Naive thymus-derived CD4-positive, alpha-beta T cell (primary cell): ENCODE measurements around the gene POC1A. TPM values are rescaled to one million over a fixed set of nuclear protein-coding genes. Genes with fewer than 3 reads are reported as not detected.

Experiments used
- ATAC-seq: fragments of 150-1000 bp; cut with Tn5 transposase; 2 replicates; pipeline ENCODE4 v1.10.0; 2021; ENCODE audit warnings: mild to moderate bottlenecking, moderate library complexity
- CTCF ChIA-PET: fragments of 350-600 bp; sonication (Branson Sonifier 250); formaldehyde crosslinking; loops from one replicate; lab custom pipeline; 2021; ENCODE audit warnings: antibody characterized with exemption; lab: Charles Lee
- POLR2A ChIA-PET: fragments of 350-600 bp; sonication (Branson Sonifier 250); formaldehyde crosslinking; loops from one replicate; lab custom pipeline; 2021; ENCODE audit warnings: antibody characterized with exemption, inconsistent platforms; lab: Charles Lee
- DNase-seq, 9 donors: peaks; one replicate each; pipeline versions ENCODE4 v3.0.0 to v3.0.0-alpha.2; 2020 to 2022; ENCODE audit warnings: mixed read lengths in 1 of 9
- H3K27ac ChIP-seq: one replicate; pipeline ENCODE4 v1.7.0; 2013; ENCODE audit warnings: mild to moderate bottlenecking, low read depth, low read length, moderate library complexity
- H3K27me3 ChIP-seq, 2 donors: one replicate each; pipeline ENCODE4 v1.7.0; 2013; ENCODE audit warnings: low read length in 2 of 2, mild to moderate bottlenecking in 2 of 2, moderate library complexity in 2 of 2; ENCODE audit not compliant: control insufficient read depth in 2 of 2, insufficient read depth in 2 of 2
- H3K36me3 ChIP-seq, 3 experiments: 1 replicate in 2 of 3; 2 replicates in 1 of 3; pipeline ENCODE4 v1.7.0; 2013; ENCODE audit warnings: low read length in 3 of 3, mild to moderate bottlenecking in 3 of 3, moderate library complexity in 1 of 3; ENCODE audit not compliant: insufficient read depth in 3 of 3, control insufficient read depth in 2 of 3
- H3K4me1 ChIP-seq, 2 donors: one replicate each; pipeline ENCODE4 v1.7.0; 2013; ENCODE audit warnings: low read length in 2 of 2, mild to moderate bottlenecking in 2 of 2, moderate library complexity in 1 of 2; ENCODE audit not compliant: control insufficient read depth in 2 of 2, insufficient read depth in 2 of 2
- H3K4me3 ChIP-seq: 2 replicates; pipeline ENCODE4 v1.7.0; 2013; ENCODE audit warnings: mild to moderate bottlenecking, low read length
- H3K9me3 ChIP-seq, 3 experiments: 1 replicate in 2 of 3; 2 replicates in 1 of 3; pipeline ENCODE4 v1.7.0; 2013; ENCODE audit warnings: low read length in 3 of 3; ENCODE audit not compliant: control insufficient read depth in 2 of 3
- H3K27ac Mint-ChIP-seq, 9 donors: one replicate each; pipeline ENCODE4 v1.8.0; 2020 to 2022; ENCODE audit warnings: mixed read lengths in 9 of 9, mild to moderate bottlenecking in 8 of 9, moderate library complexity in 5 of 9, inconsistent platforms in 2 of 9
- H3K27me3 Mint-ChIP-seq, 5 donors: one replicate each; pipeline ENCODE4 v1.8.0; 2021 to 2022; ENCODE audit warnings: mixed read lengths in 5 of 5, mild to moderate bottlenecking in 1 of 5
- H3K36me3 Mint-ChIP-seq, 5 donors: one replicate each; pipeline ENCODE4 v1.8.0; 2020 to 2022; ENCODE audit warnings: mixed read lengths in 5 of 5, mild to moderate bottlenecking in 3 of 5, inconsistent platforms in 1 of 5
- H3K4me1 Mint-ChIP-seq, 7 donors: one replicate each; pipeline ENCODE4 v1.8.0; 2020 to 2022; ENCODE audit warnings: mixed read lengths in 7 of 7, mild to moderate bottlenecking in 3 of 7, inconsistent platforms in 1 of 7
- H3K4me3 Mint-ChIP-seq, 10 donors: one replicate each; pipeline ENCODE4 v1.8.0; 2020 to 2022; ENCODE audit warnings: mild to moderate bottlenecking in 10 of 10, mixed read lengths in 10 of 10, moderate library complexity in 6 of 10, inconsistent platforms in 2 of 10
- H3K9me3 Mint-ChIP-seq, 11 donors: one replicate each; pipeline ENCODE4 v1.8.0; 2020 to 2022; ENCODE audit warnings: mixed read lengths in 11 of 11, mild to moderate bottlenecking in 4 of 11, inconsistent platforms in 1 of 11, moderate library complexity in 1 of 11
- intact Hi-C, 2 donors: fragments of 100-400 bp; cut with micrococcal nuclease; formaldehyde crosslinking; loops; one replicate each; pipeline ENCODE4 v1.15.1; 2023
- polyA plus RNA-seq, 2 donors: library from polyadenylated mRNA; unstranded; fragments of 300-500 nt; fragmentation: Illumina TruSeq; gene quantifications; one replicate each; pipeline ENCODE4 v1.2.3, GENCODE V29; 2021
- total RNA-seq, 6 experiments: library from RNA in 5 of 6; stranded (reverse) in 5 of 6; gene quantifications; 1 replicate in 5 of 6; 2 replicates in 1 of 6; pipeline ENCODE4 v1.2.3 and lab custom pipeline; 2021 to 2026

The POC1A gene
- total and polyA plus RNA-seq, 7 experiments from 2014 or later: 0.58 to 19.7 (median 1.3) TPM

GRCh38 chr3:52072020-52072419 is 82.2 kb downstream of the POC1A start:
- no peak overlapping the region for H3K4me3 Mint-ChIP-seq
- ATAC-seq (peak; percentile 34), DNase-seq (no peak)
- Histone ChIP-seq H3K27ac (no peak overlapping the region), H3K4me1 (no peaks in the 10 kb centered on the region), H3K36me3 (no peaks in the 10 kb centered on the region), H3K4me3 (no peak overlapping the region), H3K27me3 (no peaks in the 10 kb centered on the region), H3K9me3 (no peaks in the 10 kb centered on the region)
- intact Hi-C loops: no loop called here
- POLR2A ChIA-PET: interaction anchor here (1.2 kb wide), 1 partner anchor 15 kb away, joined by 3 read pairs; no protein-coding TSS in a partner anchor
- no peaks in the 10 kb centered on the region for H3K27me3 Mint-ChIP-seq
- H3K27ac Mint-ChIP-seq: no peak overlapping the region
- no peaks in the 10 kb centered on the region for H3K36me3 Mint-ChIP-seq
- no peaks in the 10 kb centered on the region for H3K9me3 Mint-ChIP-seq
- CTCF ChIA-PET: no interaction called here
- peaks cover 0 to 3% (median 0%) of the 10 kb centered on the region in 7 donors for H3K4me1 Mint-ChIP-seq

GRCh38 chr3:52070724-52071621 is 83.2 kb downstream of the POC1A start:
- Mint-ChIP-seq H3K27me3 (no peaks in the 10 kb centered on the region), H3K4me1 (peaks cover 0 to 3% (median 0%) of the 10 kb centered on the region in 7 donors), H3K36me3 (no peaks in the 10 kb centered on the region), H3K4me3 (no peak overlapping the region), H3K27ac (peak overlapping the region in 2 of 9 donors; percentile 5 to 9), H3K9me3 (no peaks in the 10 kb centered on the region)
- CTCF ChIA-PET: no interaction called here
- H3K36me3 ChIP-seq: no peaks in the 10 kb centered on the region
- intact Hi-C loops: no loop called here
- no peaks in the 10 kb centered on the region for H3K9me3 ChIP-seq
- H3K4me3 ChIP-seq: no peak overlapping the region
- peak; percentile 50 for ATAC-seq
- no peak overlapping the region for H3K27ac ChIP-seq
- POLR2A ChIA-PET: no interaction called here
- no peaks in the 10 kb centered on the region for H3K27me3 ChIP-seq
- no peaks in the 10 kb centered on the region for H3K4me1 ChIP-seq
- DNase-seq: no peak

- ChIA-PET POLR2A (no interaction called here), CTCF (interaction anchor here (0.6 kb wide), 1 partner anchor 60 kb away, joined by 4 read pairs; no protein-coding TSS in a partner anchor)
- ATAC-seq (no peak), DNase-seq (no peak)
- Histone ChIP-seq H3K36me3 (no peaks in the 10 kb centered on the region), H3K4me1 (no peaks in the 10 kb centered on the region), H3K27me3 (no peaks in the 10 kb centered on the region), H3K9me3 (no peaks in the 10 kb centered on the region), H3K27ac (no peak overlapping the region), H3K4me3 (no peak overlapping the region)
- Mint-ChIP-seq H3K36me3 (no peaks in the 10 kb centered on the region), H3K4me3 (no peak overlapping the region), H3K4me1 (peaks cover 0 to 3% (median 0%) of the 10 kb centered on the region in 7 donors), H3K27ac (no peak overlapping the region), H3K9me3 (no peaks in the 10 kb centered on the region), H3K27me3 (no peaks in the 10 kb centered on the region)
- intact Hi-C loops: no loop called here
These were observed 84.4 kb downstream of the POC1A start for GRCh38 chr3:52069855-52070254.

GRCh38 chr3:52069135-52069534 is 85.1 kb downstream of the POC1A start:
- intact Hi-C loops: no loop called here
- Mint-ChIP-seq H3K36me3 (no peaks in the 10 kb centered on the region), H3K27me3 (no peaks in the 10 kb centered on the region), H3K4me3 (no peak overlapping the region), H3K9me3 (no peaks in the 10 kb centered on the region), H3K4me1 (peaks cover 0 to 3% (median 0%) of the 10 kb centered on the region in 7 donors), H3K27ac (no peak overlapping the region)
- Histone ChIP-seq H3K27ac (no peak overlapping the region), H3K4me3 (no peak overlapping the region), H3K27me3 (no peaks in the 10 kb centered on the region), H3K36me3 (no peaks in the 10 kb centered on the region), H3K4me1 (no peaks in the 10 kb centered on the region), H3K9me3 (no peaks in the 10 kb centered on the region)
- ATAC-seq (no peak), DNase-seq (no peak)
- ChIA-PET CTCF (interaction anchor here (0.6 kb wide), 1 partner anchor 118 kb away, joined by 5 read pairs; no protein-coding TSS in a partner anchor), POLR2A (no interaction called here)

- Histone ChIP-seq H3K4me1 (no peaks in the 10 kb centered on the region), H3K9me3 (no peaks in the 10 kb centered on the region), H3K27me3 (no peaks in the 10 kb centered on the region), H3K27ac (no peak overlapping the region), H3K36me3 (no peaks in the 10 kb centered on the region), H3K4me3 (no peak overlapping the region)
- ChIA-PET POLR2A (no interaction called here), CTCF (interaction anchor here (0.6 kb wide), 1 partner anchor 119 kb away, joined by 5 read pairs; no protein-coding TSS in a partner anchor)
- Mint-ChIP-seq H3K4me1 (peaks cover 0 to 3% (median 0%) of the 10 kb centered on the region in 7 donors), H3K36me3 (no peaks in the 10 kb centered on the region), H3K27ac (no peak overlapping the region), H3K9me3 (no peaks in the 10 kb centered on the region), H3K4me3 (no peak overlapping the region), H3K27me3 (no peaks in the 10 kb centered on the region)
- intact Hi-C loops: no loop called here
- DNase-seq (no peak), ATAC-seq (no peak)
These were observed 85.5 kb downstream of the POC1A start for GRCh38 chr3:52068730-52069129.

DNA sequence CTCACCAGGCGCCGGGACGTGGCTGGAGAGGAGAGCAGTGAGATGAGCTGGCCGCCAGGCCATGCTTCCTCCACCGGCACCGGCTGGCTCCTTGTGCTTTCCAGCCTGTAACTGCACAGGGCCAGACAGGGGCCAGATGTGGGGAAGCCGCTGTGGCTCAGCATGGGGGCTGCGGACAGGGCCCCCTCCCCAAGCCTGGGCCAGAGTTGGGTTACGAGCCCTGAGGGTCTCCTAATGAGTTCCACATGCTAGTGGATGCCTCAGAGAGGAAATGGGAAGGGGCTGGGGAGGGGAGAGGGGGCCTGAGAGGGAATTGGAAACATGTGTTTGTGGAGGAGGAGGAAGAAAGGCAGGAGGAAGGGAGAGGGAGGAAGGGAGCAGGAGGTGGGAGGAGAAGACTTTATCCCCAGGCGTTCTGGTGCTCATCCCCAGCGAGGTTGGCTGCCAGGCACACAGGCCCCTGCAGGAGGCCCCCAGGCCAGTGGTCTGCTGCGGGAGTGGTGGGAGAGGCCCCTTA is 86.1 kb downstream of the POC1A start:
- Mint-ChIP-seq H3K4me1 (peaks cover 0 to 3% (median 0%) of the 10 kb centered on the region in 7 donors), H3K36me3 (no peaks in the 10 kb centered on the region), H3K27me3 (no peaks in the 10 kb centered on the region), H3K27ac (no peak overlapping the region), H3K9me3 (no peaks in the 10 kb centered on the region), H3K4me3 (no peak overlapping the region)
- Histone ChIP-seq H3K27ac (no peak overlapping the region), H3K9me3 (no peaks in the 10 kb centered on the region), H3K4me3 (no peak overlapping the region), H3K27me3 (no peaks in the 10 kb centered on the region), H3K36me3 (no peaks in the 10 kb centered on the region), H3K4me1 (no peaks in the 10 kb centered on the region)
- ChIA-PET POLR2A (no interaction called here), CTCF (no interaction called here)
- intact Hi-C loops: no loop called here
- ATAC-seq (no peak), DNase-seq (no peak)
